OCI-LY7 (cell line): ENCODE measurements around the gene PLA2R1.

Experiments used
- EZH2phosphoT487 ChIP-seq: fragments of 200-600 bp; sonication (generic); IDR thresholded peaks from 2 replicates; pipeline ENCODE4 v1.6.1; 2018; ENCODE audit warnings: low read depth, borderline replicate concordance, mild to moderate bottlenecking, mixed run types, antibody characterized with exemption, low read length, moderate library complexity, mixed read lengths
- TF ChIP-seq, protein P1 (sequence below): fragments of 200-600 bp; sonication (generic); conservative IDR thresholded peaks from 2 replicates; pipeline ENCODE4 v1.5.1; 2014; ENCODE audit warnings: mild to moderate bottlenecking, antibody characterized with exemption, low read length, moderate library complexity, mixed read lengths

DNA sequence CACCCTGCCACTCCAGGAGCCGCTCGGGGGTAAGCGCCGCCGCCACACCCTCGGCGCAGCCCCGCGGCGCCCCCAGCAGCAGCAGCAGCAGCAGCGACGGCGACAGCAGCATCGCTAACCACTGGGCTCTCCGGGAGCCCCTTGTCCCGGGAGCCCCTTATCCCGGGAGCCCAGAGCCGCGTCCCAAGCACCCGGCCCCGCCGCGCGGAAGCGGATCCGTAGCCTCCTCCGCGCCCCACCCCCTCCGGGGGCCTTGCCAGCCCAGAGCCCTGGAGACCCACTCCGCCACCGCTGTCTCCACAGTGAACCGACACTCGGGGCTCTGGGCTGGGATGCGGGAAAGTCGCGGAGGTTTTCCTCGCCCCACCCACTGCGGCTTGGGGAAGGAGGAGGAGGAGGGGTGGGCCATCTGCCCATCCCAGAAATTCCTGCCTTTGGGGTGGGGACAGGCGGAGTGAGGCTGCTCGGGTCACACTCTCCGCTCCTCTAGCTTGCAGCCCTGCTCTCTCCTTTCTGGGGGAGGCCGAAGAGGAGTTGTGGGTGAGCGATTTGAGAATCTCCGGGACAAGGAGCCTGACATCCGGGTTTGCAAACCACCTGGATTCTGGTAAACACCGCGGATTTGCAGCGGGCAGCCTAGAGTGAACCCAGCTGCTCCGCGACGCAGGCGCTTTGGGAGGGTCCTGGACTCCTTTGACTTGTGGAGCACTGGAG lies at the start of gene PLA2R1:
- TF ChIP-seq, protein P1, sequence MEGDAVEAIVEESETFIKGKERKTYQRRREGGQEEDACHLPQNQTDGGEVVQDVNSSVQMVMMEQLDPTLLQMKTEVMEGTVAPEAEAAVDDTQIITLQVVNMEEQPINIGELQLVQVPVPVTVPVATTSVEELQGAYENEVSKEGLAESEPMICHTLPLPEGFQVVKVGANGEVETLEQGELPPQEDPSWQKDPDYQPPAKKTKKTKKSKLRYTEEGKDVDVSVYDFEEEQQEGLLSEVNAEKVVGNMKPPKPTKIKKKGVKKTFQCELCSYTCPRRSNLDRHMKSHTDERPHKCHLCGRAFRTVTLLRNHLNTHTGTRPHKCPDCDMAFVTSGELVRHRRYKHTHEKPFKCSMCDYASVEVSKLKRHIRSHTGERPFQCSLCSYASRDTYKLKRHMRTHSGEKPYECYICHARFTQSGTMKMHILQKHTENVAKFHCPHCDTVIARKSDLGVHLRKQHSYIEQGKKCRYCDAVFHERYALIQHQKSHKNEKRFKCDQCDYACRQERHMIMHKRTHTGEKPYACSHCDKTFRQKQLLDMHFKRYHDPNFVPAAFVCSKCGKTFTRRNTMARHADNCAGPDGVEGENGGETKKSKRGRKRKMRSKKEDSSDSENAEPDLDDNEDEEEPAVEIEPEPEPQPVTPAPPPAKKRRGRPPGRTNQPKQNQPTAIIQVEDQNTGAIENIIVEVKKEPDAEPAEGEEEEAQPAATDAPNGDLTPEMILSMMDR = no peak
- TF ChIP-seq EZH2phosphoT487 = no peak
